Measurements from ENCODE around the gene ESR1. TPM values are rescaled to one million over a fixed set of nuclear protein-coding genes. Genes with fewer than 3 reads are reported as not detected.

Gene ESR1
- polyA plus RNA-seq, 1 donor = 2.5 TPM

DNA sequence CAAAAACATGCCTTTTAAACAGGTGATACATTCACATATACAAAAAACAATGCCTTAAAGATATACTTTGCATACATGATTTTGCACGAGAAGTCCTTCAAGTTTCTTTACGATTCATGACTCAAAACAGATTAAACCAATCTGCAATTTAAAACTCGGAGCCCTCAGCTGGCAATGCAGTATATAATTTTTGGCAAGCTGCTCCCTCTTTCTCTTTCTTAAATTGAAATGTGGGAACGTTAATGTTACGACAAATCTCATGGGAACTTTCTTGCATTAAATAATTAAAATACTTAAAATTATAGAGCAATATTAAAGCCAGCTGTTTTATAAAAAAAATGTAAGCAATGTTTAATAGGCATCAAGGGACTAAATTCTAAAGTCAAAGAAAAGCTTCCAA is 334.6 kb downstream of the ESR1 start:
- no peak for DNase-seq

DNA sequence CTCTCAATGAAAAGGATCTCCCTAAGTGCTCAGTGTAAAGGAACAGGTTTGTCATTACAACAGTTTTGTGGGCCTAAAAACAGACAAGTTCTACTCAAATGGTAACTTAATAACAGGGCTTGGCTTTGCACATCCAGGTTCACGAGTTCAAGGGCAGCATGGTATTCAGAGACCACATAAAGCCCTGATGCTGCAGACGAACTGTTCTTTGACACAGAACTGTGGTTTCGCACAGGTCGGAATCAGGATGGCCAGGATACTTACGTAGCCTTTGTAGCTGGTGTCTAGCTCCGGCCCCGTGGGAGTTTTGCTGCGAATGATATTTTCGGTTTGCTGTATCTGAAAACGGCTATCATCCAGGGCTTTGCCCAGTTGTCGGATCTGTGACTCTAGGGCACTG is 335.9 kb downstream of the ESR1 start:
- no peak for DNase-seq

DNA sequence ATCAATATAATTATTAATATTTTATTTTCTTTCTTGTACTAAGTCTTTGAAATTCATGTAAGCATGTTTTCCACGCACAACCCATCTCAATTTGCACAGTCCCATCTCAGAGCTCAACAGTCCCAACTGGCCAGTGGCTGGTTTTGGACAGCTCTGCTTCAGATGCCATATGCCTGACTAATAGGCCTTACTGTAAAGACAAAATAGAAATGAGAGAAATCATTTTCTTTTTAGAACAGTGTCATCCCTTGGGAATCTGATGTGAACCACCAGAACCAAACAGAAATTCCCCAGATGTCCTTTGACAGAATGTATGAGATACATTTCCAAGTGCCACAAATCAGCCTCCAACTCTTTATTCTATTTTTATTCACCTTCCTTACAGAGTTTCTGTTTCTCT is 338.9 kb downstream of the ESR1 start:
- DNase-seq = no peak

DNA sequence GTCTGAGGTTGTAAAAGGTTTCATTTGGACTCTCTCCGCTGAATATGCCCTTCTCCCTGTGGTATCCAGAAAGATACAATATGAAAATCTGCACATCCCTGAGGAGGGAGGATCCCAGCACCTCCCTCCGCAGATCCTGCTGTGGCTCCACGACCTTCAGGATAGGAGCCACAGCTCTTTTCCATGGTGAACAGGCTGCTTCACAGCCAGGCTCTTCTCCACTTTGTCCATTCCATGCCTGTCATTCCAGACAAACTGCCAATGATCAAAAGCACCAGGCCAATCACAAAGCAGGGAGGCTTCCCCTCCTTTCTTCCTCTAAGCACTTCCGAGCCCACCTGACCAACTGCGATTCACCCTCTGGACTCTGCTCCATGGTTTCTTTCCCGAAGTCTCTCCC is 339.8 kb downstream of the ESR1 start:
- DNase-seq = no peak

DNA sequence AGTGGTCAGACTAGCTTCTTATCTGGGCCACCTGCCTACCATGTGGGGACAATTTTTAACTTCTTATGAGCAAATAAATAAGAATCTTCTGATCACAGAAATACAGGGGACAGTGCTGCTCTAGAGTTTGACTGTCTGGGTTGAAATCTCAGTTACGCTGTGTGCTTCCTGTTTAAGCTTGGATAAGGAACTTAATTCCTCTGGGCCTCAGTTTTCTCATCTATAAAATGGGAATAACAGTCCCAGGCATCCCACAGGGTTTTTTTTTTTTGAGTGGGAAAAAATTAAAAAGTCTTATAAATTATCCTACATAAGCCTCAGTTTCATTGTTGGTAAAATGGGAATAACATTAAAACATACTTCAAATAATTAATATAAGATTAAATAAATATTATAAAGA is 340.9 kb downstream of the ESR1 start:
- no peak for DNase-seq

DNA sequence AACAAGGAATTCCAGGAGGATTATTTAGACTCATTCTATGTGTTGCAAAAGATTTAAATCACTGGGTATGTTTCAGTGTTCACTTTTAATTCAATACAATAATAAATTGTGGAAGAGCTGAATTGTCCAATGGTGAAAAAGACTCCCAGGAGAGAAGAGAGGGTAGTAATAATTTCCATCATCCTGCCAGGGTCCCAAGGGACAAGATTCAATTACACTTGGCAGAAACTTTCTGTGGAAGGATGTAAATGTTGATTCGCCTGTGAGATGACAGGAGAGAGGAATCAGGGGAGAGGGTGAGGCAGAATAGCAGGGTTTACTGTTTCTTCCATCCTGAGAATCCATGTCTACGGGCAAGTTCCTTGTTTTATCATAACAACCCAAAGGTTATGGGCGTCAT is 342.7 kb downstream of the ESR1 start:
- DNase-seq = no peak

DNA sequence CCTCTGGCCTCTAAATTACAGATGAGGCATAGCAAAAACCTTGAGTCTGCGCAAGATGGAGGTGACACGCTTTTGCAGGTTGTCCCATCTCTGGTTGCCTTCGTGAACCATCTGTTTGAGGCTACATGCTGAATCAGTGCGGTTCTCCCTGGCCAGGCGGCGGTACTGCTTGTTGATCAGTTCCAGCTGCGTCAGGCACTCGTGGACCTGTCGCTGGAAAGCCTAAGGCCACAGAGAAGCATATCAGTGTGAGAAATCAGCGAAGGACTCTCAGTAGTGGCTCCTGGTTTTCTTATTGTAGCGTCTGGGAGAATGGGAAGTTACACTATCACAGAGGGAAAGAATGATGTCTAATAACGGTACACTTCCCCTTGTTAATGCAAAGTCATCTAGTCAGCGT is 344.4 kb downstream of the ESR1 start:
- no peak for DNase-seq

DNA sequence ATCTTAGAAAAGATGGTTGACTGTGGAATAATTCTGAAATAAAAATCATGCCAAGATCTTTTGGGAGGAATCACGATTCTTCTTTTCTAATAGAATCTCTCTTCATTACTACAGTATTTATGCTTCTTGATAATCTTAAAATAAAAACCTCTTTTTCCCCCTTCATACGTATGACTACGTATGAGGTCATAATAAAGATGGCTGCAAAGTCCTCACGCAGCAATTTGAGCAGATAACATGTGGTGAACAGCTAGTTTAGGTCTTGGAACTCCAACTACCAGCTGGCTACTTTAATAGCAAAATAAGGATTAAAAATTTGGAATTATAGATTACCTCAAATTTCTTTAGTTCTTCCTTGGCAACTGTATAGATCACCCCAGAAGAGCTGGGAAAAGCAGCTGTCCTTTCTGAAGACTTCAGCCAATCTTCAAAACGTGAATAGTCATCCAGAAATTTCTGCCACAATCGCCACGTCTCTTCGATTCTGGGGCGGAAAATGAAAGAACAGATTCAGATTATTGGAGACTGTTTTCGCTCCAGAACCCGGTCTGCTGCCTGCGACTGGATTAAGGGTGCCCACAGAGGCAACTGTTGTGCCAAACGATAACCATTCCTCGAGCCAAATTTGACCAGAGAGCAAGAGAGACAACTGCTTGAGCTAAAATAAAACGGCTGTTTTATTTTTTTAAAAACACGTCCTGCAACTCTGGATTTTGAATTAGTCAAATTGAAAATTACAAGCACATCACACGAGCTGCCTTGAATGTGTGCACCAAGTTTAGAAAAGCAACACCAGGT is 347.3 kb downstream of the ESR1 start:
- DNase-seq = no peak

DNA sequence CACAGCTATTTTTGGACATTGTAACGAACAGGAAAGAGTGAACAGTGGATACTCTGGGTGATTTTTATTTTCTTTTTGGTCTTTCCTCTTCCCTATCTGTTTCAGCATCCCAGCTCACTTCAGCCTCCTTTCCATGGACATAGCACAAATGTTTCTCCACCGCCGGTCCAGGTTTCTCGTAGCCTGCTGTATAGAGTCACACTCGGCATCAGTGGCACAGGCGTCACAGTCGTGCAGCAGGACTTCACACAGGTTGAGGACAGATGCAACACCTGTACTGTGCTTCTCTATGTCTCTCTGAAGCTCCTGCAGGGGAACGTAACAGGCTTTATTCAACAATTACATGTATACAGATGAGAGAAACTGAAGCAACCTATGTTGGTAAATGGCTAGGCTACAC is 348.3 kb downstream of the ESR1 start:
- DNase-seq = no peak

DNA sequence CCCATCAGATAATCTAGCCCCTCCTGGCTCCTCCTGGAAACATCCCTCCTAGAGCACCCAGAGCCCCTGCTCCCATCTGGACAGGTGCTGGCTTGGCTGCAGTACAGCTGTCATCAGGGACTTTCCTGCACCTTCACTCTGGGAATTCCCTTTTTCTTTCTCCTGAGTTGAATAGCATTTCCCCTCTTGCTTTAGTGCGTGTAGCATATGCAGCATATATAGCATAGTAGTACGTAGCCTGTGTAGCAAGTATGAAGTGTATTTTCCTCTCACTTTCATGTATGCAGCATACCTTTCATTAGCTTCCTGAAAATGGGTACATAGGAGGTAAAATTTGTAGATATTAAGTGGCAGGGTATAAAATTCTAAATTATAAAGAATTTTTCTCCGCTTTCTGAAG is 352.9 kb downstream of the ESR1 start:
- no peak for DNase-seq

DNA sequence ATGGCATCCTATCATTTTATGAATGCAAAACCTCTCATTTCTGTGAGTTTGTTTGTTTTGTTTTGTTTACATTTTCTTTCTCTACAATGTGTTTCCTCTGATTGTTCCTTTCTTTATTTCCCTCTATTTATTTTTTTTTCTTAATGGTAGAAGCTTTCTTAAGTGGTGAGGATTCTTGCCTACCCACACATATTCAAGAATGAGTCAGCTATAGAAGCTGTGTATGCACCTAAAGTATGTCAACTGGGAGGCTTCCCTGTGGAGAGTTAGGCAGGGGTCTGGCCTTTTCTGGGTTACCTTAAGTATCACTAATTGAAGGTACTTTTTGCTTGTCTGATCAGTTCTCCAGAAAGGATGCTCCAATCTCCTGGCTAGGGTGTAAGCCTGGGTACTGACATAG is 354.0 kb downstream of the ESR1 start:
- no peak for DNase-seq

DNA sequence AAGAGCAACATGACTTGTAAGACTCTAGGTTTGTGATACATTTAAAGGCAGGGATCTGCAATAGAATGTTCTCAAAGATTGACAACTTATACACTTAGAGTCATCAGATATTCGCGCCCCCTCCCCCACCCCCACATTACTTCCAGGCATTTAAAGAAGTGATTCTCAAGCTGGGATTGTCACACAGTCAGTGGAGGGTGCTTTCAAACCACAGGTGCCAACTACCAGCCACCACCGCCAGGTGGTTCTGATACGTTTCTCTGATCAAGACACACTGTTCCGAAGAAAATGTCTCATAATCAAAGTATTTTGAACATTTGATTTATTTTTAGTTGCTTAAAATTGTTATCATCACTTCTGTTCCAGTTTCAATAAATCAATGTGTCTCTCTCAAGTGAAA is 357.5 kb downstream of the ESR1 start:
- no peak for DNase-seq

DNA sequence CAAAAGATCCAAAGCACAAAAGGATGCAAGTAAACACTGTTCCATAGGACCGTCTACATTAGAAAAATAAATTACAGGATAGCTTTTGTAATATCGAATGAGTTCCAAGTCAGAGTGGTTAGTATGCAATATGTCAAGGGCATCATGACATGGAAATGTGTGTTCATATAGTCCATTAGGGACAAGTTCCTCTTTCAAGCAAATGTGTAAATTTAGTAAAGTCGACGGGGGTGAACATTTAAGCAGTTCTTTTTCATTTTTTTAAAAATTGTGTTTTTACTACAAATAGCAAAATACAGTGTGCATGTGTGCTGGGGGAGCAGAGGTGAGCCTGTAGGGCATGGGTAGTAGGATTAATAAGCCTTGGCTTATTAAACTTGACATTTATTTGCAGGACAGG is 359.0 kb downstream of the ESR1 start:
- DNase-seq = no peak

DNA sequence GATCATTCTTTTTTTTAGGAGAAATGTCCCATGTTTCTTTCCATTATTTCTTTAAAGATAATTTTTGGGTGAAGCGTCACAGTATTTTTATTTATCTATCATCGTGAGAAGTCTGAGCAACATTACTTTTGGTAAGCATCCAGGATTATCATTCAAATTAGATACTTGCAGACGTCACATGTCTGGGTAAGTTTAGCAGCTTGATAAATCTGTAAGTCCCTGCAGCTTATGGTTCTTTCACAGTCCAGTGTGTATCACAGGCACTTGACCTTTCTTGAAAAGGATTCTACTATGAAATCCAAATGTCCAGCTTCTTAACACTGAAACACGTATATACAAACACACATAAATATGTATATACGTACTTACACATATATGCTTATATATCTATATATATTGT is 359.4 kb downstream of the ESR1 start:
- no peak for DNase-seq

DNA sequence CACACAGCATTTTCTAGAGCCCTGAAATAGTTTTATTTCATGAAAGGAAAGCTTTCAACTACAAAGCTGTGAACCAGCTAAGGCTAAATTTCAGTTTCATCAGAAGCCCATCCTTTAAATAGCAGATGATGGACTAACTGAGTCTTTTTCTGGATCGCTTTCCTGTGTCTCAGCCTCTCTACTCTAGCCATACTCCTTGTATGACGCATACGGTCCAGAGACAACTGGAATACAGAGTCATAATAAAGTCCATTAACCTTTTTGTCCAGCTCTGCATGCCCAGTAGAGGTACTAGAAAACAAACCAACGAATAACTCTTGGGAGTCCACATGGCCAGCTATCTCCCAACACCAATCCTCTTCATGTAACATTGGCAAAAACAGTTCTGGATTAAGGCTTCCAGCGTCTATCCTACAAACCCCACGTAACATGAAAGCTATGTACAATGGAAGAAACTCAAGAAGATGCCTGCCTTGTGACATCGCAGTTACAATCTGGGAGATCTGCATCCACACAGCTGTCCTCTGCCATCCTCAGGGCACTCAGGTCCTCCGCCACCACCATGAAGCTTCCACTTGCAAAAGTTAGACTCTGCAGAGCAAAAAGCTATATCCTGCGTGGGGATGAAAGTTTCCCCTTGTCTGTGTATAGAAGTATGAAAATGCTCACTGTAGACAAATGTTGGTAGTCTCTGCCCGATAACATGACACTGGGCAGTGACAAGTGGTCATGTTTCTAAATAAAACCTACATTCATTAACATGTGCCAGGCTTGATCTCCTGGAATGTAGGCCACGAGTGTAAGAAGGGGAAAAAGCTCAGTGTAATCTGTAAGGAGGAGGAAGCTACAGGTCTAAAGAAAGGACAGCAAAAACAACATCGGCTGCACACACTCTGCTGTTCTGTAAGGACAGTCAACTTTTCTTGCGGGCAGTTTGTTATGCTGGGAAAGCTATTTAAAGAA is 360.4 kb downstream of the ESR1 start:
- no peak for DNase-seq

DNA sequence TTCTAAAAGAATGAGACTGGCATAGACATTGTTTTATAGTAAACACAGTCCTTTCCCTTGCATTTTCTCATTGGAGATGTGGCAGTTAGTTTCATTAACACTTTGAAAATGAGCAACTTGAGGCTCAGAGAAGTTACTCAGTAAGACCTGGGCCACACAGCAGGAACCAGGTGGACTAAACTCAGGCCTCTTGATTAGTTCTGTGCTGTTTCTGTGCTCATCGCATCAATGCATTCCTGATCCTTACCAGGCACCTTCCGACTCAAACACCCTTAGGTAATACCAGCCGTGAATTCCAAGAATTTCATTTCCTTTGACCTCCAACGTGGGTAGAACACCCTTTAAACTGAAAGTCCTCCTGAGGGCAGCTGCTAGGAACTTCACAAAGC is 362.8 kb downstream of the ESR1 start:
- DNase-seq = no peak

DNA sequence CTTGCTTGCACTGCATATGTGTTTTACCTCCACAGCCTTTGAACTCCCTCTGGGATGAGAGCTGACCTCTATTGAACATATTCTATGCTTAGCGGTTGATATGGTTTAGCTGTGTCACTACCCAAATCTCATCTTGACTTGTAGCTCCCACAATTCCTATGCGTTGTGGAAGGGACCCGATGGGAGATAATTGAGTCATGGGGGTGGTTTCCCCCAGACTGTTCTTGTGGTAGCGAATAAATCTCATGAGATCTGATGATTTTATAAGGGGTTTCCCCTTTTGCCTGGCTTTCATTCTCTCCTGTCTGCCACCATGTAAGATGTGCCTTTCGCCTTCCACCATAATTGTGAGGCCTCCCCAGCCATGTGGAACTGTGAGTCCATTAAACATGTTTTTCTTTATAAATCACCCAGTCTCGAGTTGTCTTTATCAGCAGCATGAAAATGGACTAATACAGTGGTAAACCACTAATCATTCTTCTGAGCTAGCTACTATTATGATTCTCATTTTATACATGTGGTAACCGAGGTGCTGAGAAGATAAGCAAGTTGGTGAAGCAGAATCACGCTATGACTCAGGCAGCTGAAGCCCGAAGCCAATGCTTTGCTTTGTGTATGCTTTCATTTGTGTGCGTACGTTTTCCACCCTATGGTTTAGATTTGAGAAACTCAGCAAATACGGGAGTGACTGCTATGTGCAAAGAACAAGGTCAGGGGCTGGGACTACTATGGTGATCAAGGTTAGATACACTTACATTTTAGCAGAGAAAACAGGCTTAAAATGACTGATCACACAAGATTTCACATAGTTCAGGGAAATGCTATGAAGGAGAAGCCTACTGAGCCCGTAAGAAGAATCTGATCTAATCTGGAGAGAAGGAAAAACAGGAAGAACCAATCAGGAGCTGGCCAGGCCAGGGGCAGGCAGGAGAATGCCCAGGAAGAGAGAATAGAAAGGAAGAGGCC is 363.5 kb downstream of the ESR1 start:
- no peak for DNase-seq

DNA sequence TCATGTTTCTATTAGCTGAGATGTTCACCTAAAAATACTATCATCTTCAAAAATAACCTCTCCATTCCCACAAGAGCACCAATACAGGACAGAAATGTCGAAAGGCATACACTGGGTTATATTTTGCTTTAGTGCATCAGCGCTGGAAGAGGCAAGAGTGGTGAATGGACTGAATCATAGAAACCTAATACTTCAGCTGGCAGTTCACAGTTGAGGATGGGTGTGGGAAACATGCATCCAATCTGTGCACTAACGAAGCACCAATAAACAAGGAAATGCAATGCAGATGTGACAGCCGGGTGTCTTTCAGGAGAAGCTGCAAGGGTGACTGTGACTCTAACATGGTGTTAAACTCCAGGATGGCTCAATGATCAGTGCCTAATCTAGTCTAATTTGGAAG is 365.8 kb downstream of the ESR1 start:
- DNase-seq = no peak

DNA sequence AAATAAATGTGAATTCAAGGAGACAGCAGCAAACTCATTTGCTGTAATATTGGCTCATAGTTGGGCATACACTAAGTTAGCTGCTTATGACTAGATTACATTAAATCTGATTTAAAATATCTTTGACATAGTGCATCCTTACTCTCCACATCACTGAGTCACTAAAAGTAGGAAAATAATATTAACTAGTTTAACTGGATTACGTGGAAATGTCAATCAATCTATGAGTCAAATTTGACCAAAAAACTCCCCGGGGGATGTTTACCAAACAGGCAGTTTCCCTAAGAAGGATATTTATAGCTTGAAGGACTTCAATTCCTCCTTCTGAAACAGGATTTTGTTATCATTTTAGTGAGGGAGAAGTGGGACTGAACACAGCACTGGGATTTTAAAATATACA is 366.5 kb downstream of the ESR1 start:
- no peak for DNase-seq

DNA sequence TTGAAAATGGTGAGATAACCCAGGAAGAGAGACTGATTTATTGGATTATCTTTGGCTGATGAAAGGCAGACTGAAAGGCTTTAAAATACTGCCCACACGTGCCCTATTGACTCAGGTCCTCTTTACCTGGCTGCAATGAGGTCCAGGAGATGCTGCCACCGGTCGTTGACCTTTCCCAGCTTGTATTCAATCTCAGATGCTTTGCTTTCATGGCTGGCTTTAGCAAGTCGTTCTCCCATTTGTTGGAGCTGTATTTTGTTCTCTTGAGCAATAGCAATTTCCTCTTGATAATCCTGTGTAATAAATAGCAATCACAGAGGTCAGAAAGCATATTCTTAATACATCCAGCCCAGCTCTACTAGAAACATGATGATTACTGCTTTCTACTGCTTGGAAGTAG is 368.8 kb downstream of the ESR1 start:
- DNase-seq = no peak
